SK-N-MC (cell line): ENCODE results near the gene RAD51AP1.

Experiments used
- DNase-seq: peaks from one replicate; pipeline ENCODE4 v3.0.0-alpha.2; 2011; ENCODE audit warnings: low read depth, low spot score
- H3K27ac ChIP-seq: fragments of 200-600 bp; sonication (generic); 2 replicates; pipeline ENCODE4 v1.5.1; 2016; ENCODE audit warnings: mixed run types
- H3K36me3 ChIP-seq: fragments of 200-600 bp; sonication (generic); 2 replicates; pipeline ENCODE4 v1.6.1; 2017; ENCODE audit warnings: antibody characterized with exemption, low read length, mixed read lengths; ENCODE audit not compliant: insufficient read depth
- H3K4me3 ChIP-seq: fragments of 200-600 bp; sonication (generic); 2 replicates; pipeline ENCODE4 v1.5.1; 2016
- H3K9ac ChIP-seq: fragments of 200-600 bp; sonication (generic); 2 replicates; pipeline ENCODE4 v1.8.0; 2017; ENCODE audit warnings: mixed run types, mixed read lengths; ENCODE audit not compliant: insufficient read length
- H3K9me3 ChIP-seq: fragments of 200-600 bp; sonication (generic); 2 replicates; pipeline ENCODE4 v1.6.1; 2017; ENCODE audit warnings: low read depth, mild to moderate bottlenecking, antibody characterized with exemption, low read length, moderate library complexity, mixed read lengths
- EZH2 ChIP-seq: fragments of 200-600 bp; sonication (generic); IDR thresholded peaks from one replicate; pipeline ENCODE4 v1.6.1; 2017; ENCODE audit warnings: antibody characterized with exemption
- FOXP2 ChIP-seq: optimal IDR thresholded peaks from 2 replicates; pipeline ENCODE3; 2011; ENCODE audit warnings: mild to moderate bottlenecking, moderate library complexity; ENCODE audit not compliant: insufficient read depth; ENCODE audit errors: extremely low read length, control extremely low read depth
- POLR2AphosphoS5 ChIP-seq: IDR thresholded peaks from 2 replicates; pipeline ENCODE4 v1.6.1; 2012; ENCODE audit warnings: mild to moderate bottlenecking, low read depth, low read length, borderline replicate concordance

RAD51AP1 gene, protein sequence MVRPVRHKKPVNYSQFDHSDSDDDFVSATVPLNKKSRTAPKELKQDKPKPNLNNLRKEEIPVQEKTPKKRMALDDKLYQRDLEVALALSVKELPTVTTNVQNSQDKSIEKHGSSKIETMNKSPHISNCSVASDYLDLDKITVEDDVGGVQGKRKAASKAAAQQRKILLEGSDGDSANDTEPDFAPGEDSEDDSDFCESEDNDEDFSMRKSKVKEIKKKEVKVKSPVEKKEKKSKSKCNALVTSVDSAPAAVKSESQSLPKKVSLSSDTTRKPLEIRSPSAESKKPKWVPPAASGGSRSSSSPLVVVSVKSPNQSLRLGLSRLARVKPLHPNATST

DNA sequence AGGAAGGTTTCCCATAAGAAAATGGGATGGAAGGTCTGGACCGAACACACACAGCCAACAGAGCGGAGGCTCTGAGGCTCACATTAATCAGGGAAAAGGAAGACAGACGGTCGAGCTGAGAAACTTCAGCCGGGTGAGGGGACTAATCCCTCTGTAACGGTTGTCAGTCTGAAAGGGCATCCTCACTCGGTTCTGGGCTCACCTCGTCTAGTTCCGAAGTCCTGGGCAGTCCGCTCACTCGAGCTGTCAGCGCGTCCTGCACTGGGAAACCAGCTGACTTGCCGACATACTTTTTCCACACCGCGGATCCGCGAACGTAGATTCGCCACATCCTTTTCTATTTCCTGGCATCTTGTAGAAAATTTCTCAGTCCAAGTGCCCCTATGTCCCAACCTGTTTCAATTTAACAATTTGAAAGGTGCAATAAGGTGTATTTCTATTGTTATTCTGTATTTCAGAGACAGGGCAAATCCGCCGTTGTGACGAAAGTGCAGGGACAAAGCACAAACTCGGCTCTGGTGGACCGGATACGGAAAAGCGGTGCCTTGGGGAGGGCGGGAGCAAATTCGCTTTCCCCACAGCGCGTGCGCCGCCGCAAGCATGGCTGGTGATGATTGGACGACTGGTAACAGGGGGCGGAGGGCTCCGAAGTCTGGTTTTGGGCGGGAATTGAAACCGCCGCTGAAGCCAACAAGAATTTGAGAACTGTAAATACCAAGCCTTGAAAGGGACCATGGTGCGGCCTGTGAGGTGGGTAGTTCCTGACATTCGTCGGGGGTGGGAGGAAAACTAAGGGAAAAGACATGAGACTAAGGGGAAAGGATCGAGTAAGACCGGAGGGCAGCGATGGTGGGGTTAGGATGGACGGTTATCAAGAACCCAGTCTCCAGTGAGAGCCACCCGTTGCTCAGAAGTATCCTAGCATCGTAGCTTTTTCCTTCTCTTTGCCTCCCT is at the start of gene RAD51AP1:
Gene RAD51AP1 (plus strand): TSS at position 684 of the 954 bp plus-strand sequence. CDS start 50 bp downstream, at position 734.
- Histone ChIP-seq H3K36me3 (peaks cover 32% of the 10 kb centered on the region), H3K27ac (peak within 1 kb of the TSS; percentile 96), H3K4me3 (peak within 1 kb of the TSS; percentile 98), H3K9ac (peak within 1 kb of the TSS; percentile 99), H3K9me3 (no peaks in the 10 kb centered on the region)
- peak; percentile 95 for DNase-seq
- TF ChIP-seq FOXP2 (no peak), POLR2AphosphoS5 (peak; percentile 67), EZH2 (no peak)

DNA sequence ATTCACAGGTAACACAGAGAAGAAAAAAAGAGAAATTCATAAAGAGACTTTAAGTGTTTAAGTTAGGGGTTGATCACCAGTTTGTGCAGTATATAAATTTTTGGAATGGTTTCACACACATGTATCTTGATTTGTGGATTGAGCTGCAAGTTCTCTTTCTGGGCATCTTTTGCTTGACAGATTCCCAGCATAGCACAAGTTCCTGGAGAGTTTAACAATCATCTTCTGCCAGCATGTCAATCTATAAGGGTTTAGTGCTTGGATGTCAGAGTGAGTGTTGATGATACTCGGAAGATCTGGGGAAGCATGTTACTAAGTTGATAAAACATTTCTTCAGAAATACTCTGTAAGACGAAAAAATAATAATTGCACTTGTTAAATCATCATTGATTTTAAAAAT is 49.1 kb upstream of the RAD51AP1 start:
- no peak overlapping the region for H3K9ac ChIP-seq
- H3K36me3 ChIP-seq = peaks cover 22% of the 10 kb centered on the region
- H3K27ac ChIP-seq = no peak overlapping the region
- no peak overlapping the region for H3K4me3 ChIP-seq
- no peaks in the 10 kb centered on the region for H3K9me3 ChIP-seq
- TF ChIP-seq FOXP2 (no peak), EZH2 (no peak)
- DNase-seq = no peak

DNA sequence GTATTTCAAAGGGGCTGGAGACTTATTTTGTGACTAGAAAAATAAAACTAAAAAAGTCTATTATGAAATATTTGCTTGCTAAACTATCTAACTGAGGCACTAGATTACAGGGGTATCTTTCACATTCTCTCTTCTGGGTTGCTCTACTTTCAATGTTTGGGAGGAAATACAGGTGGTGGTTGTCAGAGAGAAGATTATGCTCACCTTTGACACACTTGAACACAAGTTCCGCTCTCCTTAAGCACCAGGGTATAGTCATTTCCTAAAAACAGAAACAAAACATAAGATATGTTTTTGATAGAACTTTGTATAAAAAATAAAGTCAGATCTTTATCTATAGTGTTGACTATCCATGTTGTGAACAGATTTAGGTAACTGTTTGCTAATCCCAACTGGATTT is 47.7 kb upstream of the RAD51AP1 start:
- Histone ChIP-seq H3K9ac (no peak overlapping the region), H3K36me3 (peaks cover 23% of the 10 kb centered on the region), H3K9me3 (no peaks in the 10 kb centered on the region), H3K27ac (no peak overlapping the region), H3K4me3 (no peak overlapping the region)
- TF ChIP-seq FOXP2 (no peak), EZH2 (no peak), POLR2AphosphoS5 (no peak)
- DNase-seq = no peak

DNA sequence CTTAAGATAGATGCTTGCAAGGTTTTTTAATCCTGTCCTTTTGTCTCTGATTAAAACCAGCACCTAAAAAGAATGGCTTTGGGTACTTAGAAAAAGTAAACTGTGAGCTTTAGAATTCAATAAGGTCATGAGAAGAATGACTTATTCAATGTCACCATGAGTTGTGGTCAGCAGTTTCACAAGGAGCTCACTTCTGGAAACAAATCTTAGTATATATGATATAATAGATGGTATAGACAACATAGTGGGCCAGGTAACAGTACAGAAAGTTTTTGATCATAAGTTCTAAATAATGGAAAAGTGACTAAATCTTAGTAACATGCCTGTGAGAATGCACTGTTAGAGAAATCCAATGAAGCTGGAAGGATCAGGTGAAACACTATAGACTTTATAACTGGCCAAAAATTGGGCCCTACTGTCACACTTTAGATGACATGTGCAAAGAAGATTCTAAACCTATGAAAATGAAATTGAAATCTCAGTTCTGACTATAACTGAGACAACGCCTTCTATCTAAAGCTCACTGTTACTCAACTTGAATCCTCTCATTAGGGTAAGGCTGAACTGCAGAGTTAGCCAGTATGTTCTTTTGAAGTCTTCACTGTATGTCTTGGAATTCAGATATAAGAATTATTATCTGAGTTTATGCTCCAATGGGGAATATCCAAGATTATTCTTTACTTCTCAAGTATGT is 42.4 kb upstream of the RAD51AP1 start:
- Histone ChIP-seq H3K4me3 (no peak overlapping the region), H3K36me3 (peaks cover 21% of the 10 kb centered on the region; the same call in 1 of the 2 replicates), H3K9me3 (no peaks in the 10 kb centered on the region), H3K9ac (no peak overlapping the region), H3K27ac (no peak overlapping the region)
- no peak for DNase-seq
- TF ChIP-seq EZH2 = no peak
- no peak for TF ChIP-seq POLR2AphosphoS5
- TF ChIP-seq FOXP2 = no peak

DNA sequence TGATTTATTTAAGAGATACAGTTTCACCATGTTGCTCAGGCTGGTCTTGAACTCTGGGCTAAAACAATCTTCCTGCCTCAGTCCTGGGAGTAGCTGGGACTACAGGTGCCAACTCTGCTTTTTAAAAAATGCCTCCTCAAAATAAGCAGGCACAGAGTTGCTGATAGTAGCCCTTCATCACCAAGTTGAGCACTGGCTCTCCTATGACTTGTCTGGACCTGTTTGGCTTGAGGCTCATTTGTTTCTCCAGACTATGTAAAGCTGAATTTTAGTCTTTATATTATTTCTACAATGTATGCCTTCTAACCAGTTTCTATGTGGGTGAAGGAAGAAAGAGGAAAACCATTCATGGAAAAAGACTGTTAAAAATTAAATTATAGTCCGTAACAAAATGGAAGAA is 39.5 kb upstream of the RAD51AP1 start:
- H3K36me3 ChIP-seq = peaks cover 33% of the 10 kb centered on the region; the same call in 1 of the 2 replicates
- no peak overlapping the region for H3K9ac ChIP-seq
- DNase-seq = no peak
- no peak overlapping the region for H3K4me3 ChIP-seq
- TF ChIP-seq FOXP2 = no peak
- TF ChIP-seq EZH2 = no peak
- TF ChIP-seq POLR2AphosphoS5 = no peak
- H3K27ac ChIP-seq = no peak overlapping the region
- no peaks in the 10 kb centered on the region for H3K9me3 ChIP-seq

DNA sequence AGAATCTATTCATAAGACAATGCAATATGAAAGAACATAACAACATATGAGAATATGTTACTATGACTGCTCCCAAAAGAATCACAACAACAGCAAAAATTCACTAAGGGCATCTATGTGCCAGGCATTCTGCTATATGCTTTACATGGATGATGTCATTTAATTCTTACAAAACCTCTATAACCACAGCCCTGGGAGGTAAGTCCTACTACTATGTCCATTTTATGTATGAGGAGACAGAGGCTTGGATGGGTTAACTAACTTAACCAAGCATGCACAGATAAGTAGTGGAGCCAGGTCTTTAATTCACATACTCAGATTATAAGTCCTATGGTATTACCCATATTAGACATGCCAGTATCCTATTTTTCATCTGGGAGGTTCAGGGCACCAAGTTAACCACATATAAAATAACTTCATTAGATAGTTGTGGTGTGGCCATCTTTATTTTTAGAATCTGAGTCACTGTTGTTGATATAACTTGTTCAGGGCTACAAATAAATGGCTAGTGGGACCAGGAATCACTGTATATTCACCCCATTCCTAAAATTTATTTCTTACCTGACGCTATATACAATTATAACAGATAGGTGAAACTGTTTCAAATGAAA is 33.2 kb upstream of the RAD51AP1 start:
- Histone ChIP-seq H3K9me3 (no peaks in the 10 kb centered on the region), H3K9ac (no peak overlapping the region), H3K27ac (no peak overlapping the region), H3K36me3 (peaks cover 22% of the 10 kb centered on the region; the same call in 1 of the 2 replicates), H3K4me3 (no peak overlapping the region)
- TF ChIP-seq EZH2 = no peak
- TF ChIP-seq POLR2AphosphoS5 = no peak
- no peak for TF ChIP-seq FOXP2
- no peak for DNase-seq

DNA sequence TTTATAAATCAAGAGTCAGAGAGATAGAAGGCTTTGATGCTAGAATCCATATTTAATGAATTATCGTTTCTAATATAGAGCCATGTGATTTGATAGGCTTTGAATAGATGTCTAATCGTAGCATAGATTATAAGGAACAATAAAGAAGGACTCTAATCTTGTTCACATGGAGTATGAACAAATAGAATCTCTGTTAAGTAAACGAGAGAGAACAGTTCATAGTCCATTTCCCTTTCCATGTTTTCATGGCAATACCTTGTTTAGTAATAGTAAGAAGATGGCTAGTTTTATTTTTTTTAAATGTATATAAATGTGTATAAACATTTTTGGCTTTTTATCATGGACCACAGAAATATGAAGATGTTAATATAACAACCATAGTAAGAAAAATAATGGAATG is 32.3 kb upstream of the RAD51AP1 start:
- Histone ChIP-seq H3K4me3 (no peak overlapping the region), H3K27ac (no peak overlapping the region), H3K9ac (no peak overlapping the region), H3K9me3 (no peaks in the 10 kb centered on the region), H3K36me3 (peaks cover 22% of the 10 kb centered on the region; the same call in 1 of the 2 replicates)
- no peak for TF ChIP-seq FOXP2
- TF ChIP-seq POLR2AphosphoS5 = no peak
- no peak for TF ChIP-seq EZH2
- DNase-seq = no peak
